ENCODE results near the gene CDC42. TPM values are rescaled to one million over a fixed set of nuclear protein-coding genes. Genes with fewer than 3 reads are reported as not detected.
A peak's percentile ranks its signal among the peaks of the same experiment; 100 is the strongest.

The CDC42 gene
- total and polyA plus RNA-seq, 2 experiments from 2014 or later, result 69.7 to 358 TPM

GRCh38 chr1:22101199-22101598, 48.7 kb downstream of the CDC42 start:
- H3K4me2 ChIP-seq, result no peak overlapping the region
- H3K9me2 ChIP-seq (replicated peaks; ENCODE audit: insufficient read depth), result no peaks in the 10 kb centered on the region
- no peak for TF ChIP-seq EZH2phosphoT487 (IDR thresholded peaks at IDR 0.05; ENCODE audit: low read depth, severe bottlenecking, unreplicated experiment)
- no peak for TF ChIP-seq CTCF (IDR thresholded peaks at IDR 0.05; ENCODE audit: poor library complexity)
- no peak for TF ChIP-seq EZH2 (IDR thresholded peaks at IDR 0.05; ENCODE audit: borderline replicate concordance)
- no peak overlapping the region for H2AFZ ChIP-seq
- 81% methylated on average over 1 of the region's 1 CpG for WGBS (ENCODE audit: low lambda C conversion rate, missing lambda C conversion rate)
- H3K36me3 ChIP-seq (replicated peaks; ENCODE audit: insufficient read depth, low read depth), result peaks cover 5% of the 10 kb centered on the region
- DNase-seq (ENCODE audit: low spot score), result no peak
- no peak overlapping the region for H3K27ac ChIP-seq
- H3K4me3 ChIP-seq, result no peak overlapping the region
- no peaks in the 10 kb centered on the region for H3K9me3 ChIP-seq (ENCODE audit: low read depth)
- peaks cover 59% of the 10 kb centered on the region for H4K20me1 ChIP-seq (ENCODE audit: insufficient read depth, poor library complexity, severe bottlenecking)
- H3K4me1 ChIP-seq (ENCODE audit: insufficient read depth), result peaks cover 7% of the 10 kb centered on the region
- H3K79me2 ChIP-seq, result peaks cover 74% of the 10 kb centered on the region
- H3K27me3 ChIP-seq, result no peaks in the 10 kb centered on the region

GRCh38 chr1:22101995-22102394, 49.5 kb downstream of the CDC42 start:
- Histone ChIP-seq H4K20me1 (ENCODE audit: insufficient read depth, poor library complexity, severe bottlenecking) (peaks cover 58% of the 10 kb centered on the region), H2AFZ (no peak overlapping the region), H3K9me3 (ENCODE audit: low read depth) (no peaks in the 10 kb centered on the region), H3K9me2 (replicated peaks; ENCODE audit: insufficient read depth) (no peaks in the 10 kb centered on the region), H3K27me3 (no peaks in the 10 kb centered on the region), H3K36me3 (replicated peaks; ENCODE audit: insufficient read depth, low read depth) (peaks cover 5% of the 10 kb centered on the region), H3K4me2 (no peak overlapping the region), H3K4me3 (no peak overlapping the region), H3K4me1 (ENCODE audit: insufficient read depth) (peaks cover 7% of the 10 kb centered on the region), H3K27ac (no peak overlapping the region), H3K79me2 (peaks cover 72% of the 10 kb centered on the region)
- no peak for TF ChIP-seq EZH2phosphoT487 (IDR thresholded peaks at IDR 0.05; ENCODE audit: low read depth, severe bottlenecking, unreplicated experiment)
- DNase-seq (ENCODE audit: low spot score), result no peak
- 92% methylated on average over 7 of the region's 8 CpGs for WGBS (ENCODE audit: low lambda C conversion rate, missing lambda C conversion rate)

- H3K4me2 ChIP-seq, result no peak overlapping the region
- H3K27ac ChIP-seq, result peak overlapping the region; percentile 43
- H3K79me2 ChIP-seq, result peaks cover 70% of the 10 kb centered on the region
- DNase-seq (ENCODE audit: low spot score), result no peak
- 43% methylated on average over 3 of the region's 3 CpGs for WGBS (ENCODE audit: low lambda C conversion rate, missing lambda C conversion rate)
- no peaks in the 10 kb centered on the region for H3K9me3 ChIP-seq (ENCODE audit: low read depth)
- H4K20me1 ChIP-seq (ENCODE audit: insufficient read depth, poor library complexity, severe bottlenecking), result peaks cover 52% of the 10 kb centered on the region
- peaks cover 4% of the 10 kb centered on the region for H3K36me3 ChIP-seq (replicated peaks; ENCODE audit: insufficient read depth, low read depth)
- no peak overlapping the region for H2AFZ ChIP-seq
- H3K9me2 ChIP-seq (replicated peaks; ENCODE audit: insufficient read depth), result no peaks in the 10 kb centered on the region
- no peaks in the 10 kb centered on the region for H3K27me3 ChIP-seq
- peaks cover 7% of the 10 kb centered on the region for H3K4me1 ChIP-seq (ENCODE audit: insufficient read depth)
- no peak overlapping the region for H3K4me3 ChIP-seq
- TF ChIP-seq EZH2phosphoT487 (IDR thresholded peaks at IDR 0.05; ENCODE audit: low read depth, severe bottlenecking, unreplicated experiment) (no peak), EZH2 (IDR thresholded peaks at IDR 0.05; ENCODE audit: borderline replicate concordance) (no peak), CTCF (IDR thresholded peaks at IDR 0.05; ENCODE audit: poor library complexity) (no peak)
Observed at GRCh38 chr1:22102746-22103145, 50.2 kb downstream of the CDC42 start.

- Histone ChIP-seq H3K9me2 (replicated peaks; ENCODE audit: insufficient read depth) (no peaks in the 10 kb centered on the region), H2AFZ (no peak overlapping the region), H3K4me3 (no peak overlapping the region), H3K36me3 (replicated peaks; ENCODE audit: insufficient read depth, low read depth) (no peaks in the 10 kb centered on the region), H3K9me3 (ENCODE audit: low read depth) (no peaks in the 10 kb centered on the region), H4K20me1 (ENCODE audit: insufficient read depth, poor library complexity, severe bottlenecking) (peaks cover 57% of the 10 kb centered on the region), H3K4me2 (no peak overlapping the region), H3K79me2 (peaks cover 66% of the 10 kb centered on the region), H3K27ac (no peak overlapping the region), H3K4me1 (ENCODE audit: insufficient read depth) (peaks cover 16% of the 10 kb centered on the region), H3K27me3 (no peaks in the 10 kb centered on the region)
- 85% methylated on average over 6 of the region's 6 CpGs for WGBS (ENCODE audit: low lambda C conversion rate, missing lambda C conversion rate)
- TF ChIP-seq EZH2phosphoT487 (IDR thresholded peaks at IDR 0.05; ENCODE audit: low read depth, severe bottlenecking, unreplicated experiment) (no peak), EZH2 (IDR thresholded peaks at IDR 0.05; ENCODE audit: borderline replicate concordance) (no peak), CTCF (IDR thresholded peaks at IDR 0.05; ENCODE audit: poor library complexity) (no peak)
- no peak for DNase-seq (ENCODE audit: low spot score)
Observed at GRCh38 chr1:22104094-22104493, 51.6 kb downstream of the CDC42 start.

All from hepatocyte (in vitro differentiated cells).